ENCODE measurements around the gene TMEM179B. TPM values are rescaled to one million over a fixed set of nuclear protein-coding genes. Genes with fewer than 3 reads are reported as not detected.
A peak's percentile ranks its signal among the peaks of the same experiment; 100 is the strongest.

TMEM179B gene
- total and polyA plus RNA-seq, 2 of the 13 experiments (the other 11 are each of a cell fraction or from before 2014, with no cell fraction given): 24.8 to 25.7 TPM

- TF ChIP-seq CTCF (CRISPR knock-in tag; IDR thresholded peaks at IDR 0.05): peak; percentile 27; the same call in 1 of the 2 replicates
- no peak for TF ChIP-seq SP1 (IDR thresholded peaks at IDR 0.05)
- TF ChIP-seq SP1 (CRISPR knock-in tag; IDR thresholded peaks at IDR 0.05): peak; percentile 67
- no peak for TF ChIP-seq NFE2L2 (IDR thresholded peaks at IDR 0.05; ENCODE audit: low read length)
- peak; percentile 65; the same call in 1 of the 2 replicates for TF ChIP-seq ZBED4 (CRISPR knock-in tag; IDR thresholded peaks at IDR 0.05; ENCODE audit: borderline replicate concordance)
- TF ChIP-seq ZNF33A (CRISPR knock-in tag; IDR thresholded peaks at IDR 0.05; ENCODE audit: borderline replicate concordance): no peak
- no peak for TF ChIP-seq IKZF4 (CRISPR knock-in tag; IDR thresholded peaks at IDR 0.05; ENCODE audit: borderline replicate concordance, low read depth, not compliant biosample characterization)
- TF ChIP-seq MIER2 (CRISPR knock-in tag; IDR thresholded peaks at IDR 0.05): peak; percentile 78; the same call in 1 of the 2 replicates
- no peak for TF ChIP-seq ZUFSP (CRISPR knock-in tag; IDR thresholded peaks at IDR 0.05; ENCODE audit: borderline replicate concordance)
- TF ChIP-seq MXI1 (IDR thresholded peaks at IDR 0.05; ENCODE audit: borderline replicate concordance, low read depth, low read length): peak; percentile 100
- peak; percentile 89; the same call in 1 of the 2 replicates for TF ChIP-seq ZNF891 (CRISPR knock-in tag; IDR thresholded peaks at IDR 0.05)
- TF ChIP-seq THAP8 (CRISPR knock-in tag; IDR thresholded peaks at IDR 0.05; ENCODE audit: borderline replicate concordance): no peak
Measured at GRCh38 chr11:62839050-62839945, 52.1 kb downstream of the TMEM179B start, which contains the start of gene WDR74 (continued).
